GM21786 (cell line): ENCODE data around the gene SOX5.

Experiments used
- ATAC-seq: cut with Tn5 transposase; IDR thresholded peaks from one replicate; pipeline ENCODE4 v1.9.1; 2021; ENCODE audit not compliant: unreplicated experiment

The SOX5 gene

DNA sequence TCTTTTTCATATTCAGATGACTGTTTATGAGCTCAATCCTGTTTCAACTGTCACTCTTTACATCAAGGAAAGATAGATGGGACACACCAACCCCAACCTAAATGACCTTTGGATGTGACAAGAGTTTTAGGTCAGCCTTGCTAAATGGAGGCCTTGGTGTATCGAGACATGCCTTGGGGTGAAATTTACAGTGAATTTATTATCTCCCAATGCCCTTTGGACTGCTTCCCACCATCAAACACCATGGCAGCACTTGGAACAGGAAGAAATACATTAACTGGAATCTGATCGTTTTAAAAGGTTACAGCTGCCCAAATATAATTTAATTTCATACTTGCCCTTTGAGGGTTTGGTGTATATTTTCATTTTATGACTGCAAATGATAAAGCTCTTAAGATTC, 327.6 kb downstream of the SOX5 start:
- no peak for ATAC-seq

DNA sequence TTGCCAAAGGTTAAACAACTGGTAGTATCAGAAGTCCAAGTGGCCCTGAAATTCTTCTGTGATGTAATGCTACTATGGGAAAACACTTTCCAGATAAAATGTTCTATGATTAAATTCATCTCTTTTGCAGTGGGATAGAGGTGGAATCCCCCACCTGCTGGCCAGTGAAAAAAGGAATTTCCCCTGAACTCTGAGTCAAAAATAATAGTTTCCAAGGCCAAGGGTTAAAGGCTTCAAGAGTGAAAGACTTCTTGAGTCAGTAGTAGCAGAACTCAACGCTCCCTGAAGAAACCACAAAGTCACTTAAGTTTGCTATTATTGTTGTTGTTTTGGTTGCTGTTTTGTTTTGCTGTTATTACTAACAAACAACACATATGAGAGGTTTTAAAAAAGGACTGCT, 330.8 kb downstream of the SOX5 start:
- peak; percentile 48 for ATAC-seq

- ATAC-seq = no peak
These were observed 331.7 kb downstream of the SOX5 start for GRCh38 chr12:23617749-23618148.

GRCh38 chr12:23614280-23614679, 335.2 kb downstream of the SOX5 start:
- ATAC-seq = no peak

GRCh38 chr12:23611320-23611719, 338.1 kb downstream of the SOX5 start:
- no peak for ATAC-seq

GRCh38 chr12:23600919-23601318, 348.6 kb downstream of the SOX5 start:
- no peak for ATAC-seq

DNA sequence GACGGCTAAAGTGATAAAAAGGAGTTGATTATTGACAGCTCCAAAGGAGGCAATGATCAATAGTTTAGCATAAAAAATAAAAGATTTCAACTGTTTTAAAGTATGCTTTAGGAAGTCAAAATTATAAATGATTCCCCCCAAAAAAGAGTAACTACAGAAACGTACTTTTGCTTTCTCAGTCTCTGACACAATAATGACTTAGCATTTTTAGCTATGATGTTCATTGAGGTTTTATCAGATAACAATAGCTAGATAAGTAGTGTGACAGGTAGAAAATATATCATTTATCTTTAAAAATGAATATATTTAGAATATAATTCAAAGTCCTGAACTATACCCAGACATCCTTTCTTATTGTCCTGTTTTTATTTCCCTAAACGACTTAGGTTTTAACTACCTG, 352.9 kb downstream of the SOX5 start:
- ATAC-seq = no peak

DNA sequence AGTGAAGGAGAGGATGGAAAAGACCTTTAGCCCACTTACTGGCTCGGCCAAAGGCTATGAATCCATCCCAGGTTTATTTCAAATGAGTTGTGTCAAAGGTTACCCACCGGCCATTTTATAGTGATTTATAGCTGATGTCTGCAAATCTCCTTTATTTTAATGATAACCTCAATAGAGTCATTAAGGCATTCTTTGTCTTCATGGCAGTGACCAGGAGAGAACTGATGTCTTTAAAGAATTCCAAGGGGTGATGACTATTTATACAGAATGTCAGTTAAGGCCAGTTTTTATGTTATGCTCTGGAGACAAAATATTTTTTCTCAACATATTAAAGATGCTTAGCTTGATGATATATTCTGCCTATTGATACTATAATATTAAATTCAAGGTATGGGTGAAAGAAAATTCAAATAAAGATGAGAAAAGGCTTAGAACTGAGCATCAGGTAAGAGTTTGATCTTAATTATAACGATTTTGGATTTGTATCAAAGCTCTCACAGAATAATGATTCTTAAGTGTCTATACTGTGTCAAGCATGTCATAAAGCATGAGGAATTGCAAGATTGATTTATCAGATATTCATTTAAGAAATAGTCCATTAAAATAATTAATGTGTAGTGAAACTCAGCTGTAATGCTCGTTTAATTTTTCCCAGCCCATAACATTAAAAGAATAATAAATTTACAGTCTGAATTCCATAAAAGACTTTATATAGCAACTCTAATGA, 361.5 kb downstream of the SOX5 start:
- no peak for ATAC-seq

DNA sequence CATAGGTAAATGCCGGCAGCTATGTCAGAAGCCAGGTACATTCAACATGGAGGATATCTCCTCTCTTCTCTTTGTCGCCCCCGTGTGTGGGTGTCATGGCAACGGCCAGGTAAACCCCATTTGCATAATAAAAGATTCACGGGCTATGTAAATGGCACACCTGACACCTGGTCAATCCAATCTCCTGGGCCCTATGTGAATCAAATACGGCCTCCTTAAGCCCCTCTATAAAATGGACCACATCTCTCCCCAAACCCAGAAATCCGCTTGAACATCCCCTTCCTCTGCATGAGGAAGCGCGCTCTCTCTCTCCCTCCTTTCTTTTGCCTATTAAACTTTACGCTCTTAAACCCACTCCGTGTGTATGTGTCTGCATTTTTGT, 363.7 kb downstream of the SOX5 start:
- ATAC-seq = no peak

GRCh38 chr12:23585156-23585781, 364.2 kb downstream of the SOX5 start:
- ATAC-seq = no peak

DNA sequence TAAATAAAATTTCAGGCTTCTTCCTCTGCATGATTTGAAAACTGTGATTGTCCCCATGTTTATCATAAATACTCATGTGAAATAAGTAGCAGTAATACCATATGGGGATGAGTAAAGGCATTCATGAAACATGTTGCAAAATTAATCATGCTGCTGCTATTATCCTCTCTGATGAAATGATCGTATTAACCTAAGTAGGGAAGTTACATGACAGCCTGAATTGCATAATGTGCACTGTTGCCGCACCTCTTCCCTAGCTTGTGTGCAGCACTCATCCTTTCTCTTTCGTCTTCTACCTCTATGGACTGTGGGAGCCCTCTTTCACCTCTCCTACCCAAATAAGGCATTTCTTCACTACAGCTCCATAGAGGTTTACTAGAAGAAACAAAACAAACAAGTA, 367.6 kb downstream of the SOX5 start:
- no peak for ATAC-seq

DNA sequence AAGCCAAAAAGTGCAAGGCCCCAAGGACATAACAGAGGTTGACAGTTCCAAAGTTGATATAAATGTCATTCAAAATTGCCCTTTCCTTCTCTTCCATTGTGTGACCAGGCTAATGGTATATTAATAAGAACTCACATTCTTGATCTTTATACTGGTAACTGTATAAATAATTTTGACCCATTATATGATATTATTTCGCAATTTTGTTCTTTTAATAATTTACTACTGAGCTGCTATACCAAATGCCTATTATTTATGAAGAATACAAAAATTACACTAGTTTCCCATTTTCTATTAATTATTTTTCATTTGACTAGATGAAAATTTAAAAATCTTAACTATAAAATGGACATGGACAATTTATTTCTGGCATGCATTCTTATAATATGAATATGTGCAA, 370.2 kb downstream of the SOX5 start:
- ATAC-seq = no peak

DNA sequence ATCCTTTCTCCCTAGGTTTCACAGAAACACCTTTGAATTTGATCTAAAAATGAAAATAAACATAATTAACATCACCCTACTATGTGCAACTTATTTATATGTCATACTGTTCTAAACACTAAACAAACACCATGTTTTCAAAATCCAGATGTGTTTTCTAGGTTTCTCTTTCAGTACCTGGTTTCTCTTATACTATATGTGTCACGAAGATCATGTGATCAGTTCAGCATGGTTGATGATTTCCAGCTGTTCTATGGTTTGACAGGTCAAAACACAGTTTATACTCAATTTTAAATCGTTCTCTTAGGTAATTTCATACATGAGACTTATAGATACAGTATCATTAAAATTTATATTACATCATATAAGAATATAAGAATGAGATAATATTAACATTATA, 373.1 kb downstream of the SOX5 start:
- ATAC-seq = peak; percentile 90

DNA sequence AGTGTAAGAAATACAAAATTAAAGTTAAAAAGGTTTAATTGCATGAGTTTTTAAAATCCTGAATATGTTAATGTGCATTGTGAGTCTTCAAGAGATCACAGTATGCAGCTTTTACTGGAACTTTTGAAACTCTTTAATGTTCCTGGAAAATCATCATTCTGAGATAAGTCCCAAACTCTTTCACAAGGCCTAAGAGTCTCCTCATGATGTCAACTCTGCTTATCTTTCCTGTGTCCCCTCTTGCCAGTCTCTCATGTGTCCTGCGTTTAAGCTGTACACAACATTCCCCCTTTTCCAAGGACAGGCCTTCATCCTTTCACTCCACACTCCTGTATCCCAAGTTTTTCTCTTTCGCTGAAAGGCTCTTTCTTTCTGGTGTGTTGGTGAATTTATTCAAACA, 380.1 kb downstream of the SOX5 start:
- no peak for ATAC-seq

DNA sequence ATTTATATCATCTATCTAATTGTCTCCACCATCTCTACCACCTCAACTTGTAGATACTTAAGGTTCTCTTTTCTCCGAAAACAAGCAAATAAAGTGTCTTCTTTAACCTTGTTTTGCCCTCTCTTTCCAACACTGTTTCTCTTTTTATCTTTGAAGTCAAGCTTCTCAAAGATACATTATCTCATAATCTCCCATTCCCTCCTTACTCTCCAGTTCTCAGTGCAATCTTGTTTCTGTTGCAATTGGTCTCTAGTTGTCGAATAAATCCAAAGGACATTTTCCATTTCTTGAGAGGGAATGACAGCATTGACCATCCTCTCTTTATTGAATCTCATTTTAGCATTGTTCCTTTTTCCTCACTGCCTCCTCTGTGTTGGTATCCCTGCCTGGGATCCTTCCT, 383.3 kb downstream of the SOX5 start:
- no peak for ATAC-seq

- no peak for ATAC-seq
These were observed 384.9 kb downstream of the SOX5 start for GRCh38 chr12:23564451-23565152.

- no peak for ATAC-seq
These were observed 387.8 kb downstream of the SOX5 start for GRCh38 chr12:23561364-23562345.

DNA sequence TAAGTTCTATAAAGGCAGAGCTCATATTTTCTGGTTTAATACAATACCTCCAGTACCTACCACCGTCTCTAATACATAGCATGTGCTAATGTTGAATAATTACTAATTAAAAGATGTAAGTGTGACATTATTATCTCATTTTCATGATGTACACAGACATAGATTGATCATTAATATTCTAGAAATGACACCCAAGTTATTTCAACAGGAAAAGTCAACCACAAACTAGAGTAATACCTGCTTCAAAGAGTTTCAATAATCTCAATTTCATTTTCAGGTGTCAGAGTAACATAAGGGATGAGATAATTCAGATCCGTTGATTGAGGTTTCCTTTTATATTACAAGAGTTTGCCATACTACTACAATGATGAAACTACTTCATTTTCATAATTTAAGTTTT, 388.9 kb downstream of the SOX5 start:
- peak; percentile 72 for ATAC-seq

DNA sequence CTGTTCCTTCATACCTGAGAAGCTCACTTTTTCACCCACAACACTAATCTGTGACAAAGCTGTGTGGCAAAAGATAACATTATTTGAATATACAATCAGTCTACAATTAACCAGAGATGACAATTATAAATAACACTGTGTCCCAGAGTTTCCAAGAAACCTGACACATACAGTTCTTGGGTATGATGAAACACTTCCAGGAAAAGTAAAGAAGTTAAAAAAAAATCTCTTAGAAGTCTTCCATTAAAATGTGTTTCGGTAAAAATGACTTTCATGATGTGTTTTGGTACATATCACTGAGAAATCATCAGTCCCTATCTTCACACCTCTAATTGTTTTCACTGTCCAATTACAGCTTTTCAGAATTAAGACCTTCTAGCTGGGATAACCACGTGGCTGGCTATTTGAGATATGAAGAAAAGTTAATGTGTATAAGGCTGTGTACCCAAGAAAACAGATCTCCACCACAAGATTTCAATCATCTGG, 390.2 kb downstream of the SOX5 start:
- no peak for ATAC-seq

GRCh38 chr12:23556661-23557060, 392.8 kb downstream of the SOX5 start:
- ATAC-seq = no peak

- ATAC-seq = no peak
These were observed 393.7 kb downstream of the SOX5 start for GRCh38 chr12:23555825-23556207.
